ENCODE results near the gene OLR1.
"Not testable (repeated sequence)": the region's sequence is repeated elsewhere in the genome, so short reads cannot be mapped to it uniquely, and the experiment has no call there.

OLR1 gene

GRCh38 chr12:10171973-10172728 lies at the start of gene OLR1:
Gene OLR1 (minus strand): TSS chr12:10172132. CDS start chr12:10172077, 55 bp downstream.
- no peak for DNase-seq (ENCODE audit: low read depth in 1 of 2, low spot score in 1 of 2)

- DNase-seq (ENCODE audit: low read depth in 1 of 2, low spot score in 1 of 2): no peak
These were observed 48.6 kb upstream of the OLR1 start for GRCh38 chr12:10220398-10221077.

- no peak for DNase-seq (ENCODE audit: low read depth in 1 of 2, low spot score in 1 of 2)
These were observed 46.1 kb upstream of the OLR1 start for GRCh38 chr12:10218021-10218420.

GRCh38 chr12:10215946-10216345 lies 44.0 kb upstream of the OLR1 start:
- DNase-seq (ENCODE audit: low read depth in 1 of 2, low spot score in 1 of 2): not testable (repeated sequence)

- DNase-seq (ENCODE audit: low read depth in 1 of 2, low spot score in 1 of 2): no peak
These were observed 43.5 kb upstream of the OLR1 start for GRCh38 chr12:10215436-10215835.

GRCh38 chr12:10214895-10215267 lies 42.9 kb upstream of the OLR1 start:
- DNase-seq (ENCODE audit: low read depth in 1 of 2, low spot score in 1 of 2): no peak

GRCh38 chr12:10214136-10214894 lies 42.4 kb upstream of the OLR1 start:
- DNase-seq (ENCODE audit: low read depth in 1 of 2, low spot score in 1 of 2): no peak

- DNase-seq (ENCODE audit: low read depth in 1 of 2, low spot score in 1 of 2): peak; percentile 49 to 63
These were observed 41.5 kb upstream of the OLR1 start for GRCh38 chr12:10213168-10214135.

GRCh38 chr12:10212739-10213131 lies 40.8 kb upstream of the OLR1 start, which contains the start of gene GABARAPL1:
Gene GABARAPL1 (plus strand): TSS chr12:10212877. CDS start chr12:10213130, 253 bp downstream.
- peak; percentile 57 to 63 for DNase-seq (ENCODE audit: low read depth in 1 of 2, low spot score in 1 of 2)

- peak; percentile 64 to 79 for DNase-seq (ENCODE audit: low read depth in 1 of 2, low spot score in 1 of 2)
These were observed 40.2 kb upstream of the OLR1 start for GRCh38 chr12:10211940-10212738.

GRCh38 chr12:10211101-10211939 lies 39.4 kb upstream of the OLR1 start:
- DNase-seq (ENCODE audit: low read depth in 1 of 2, low spot score in 1 of 2): no peak

GRCh38 chr12:10210225-10210624 lies 38.3 kb upstream of the OLR1 start:
- no peak for DNase-seq (ENCODE audit: low read depth in 1 of 2, low spot score in 1 of 2)

- DNase-seq (ENCODE audit: low read depth in 1 of 2, low spot score in 1 of 2): no peak
These were observed 35.2 kb upstream of the OLR1 start for GRCh38 chr12:10207136-10207535.

- DNase-seq (ENCODE audit: low read depth in 1 of 2, low spot score in 1 of 2): no peak
These were observed 33.4 kb upstream of the OLR1 start for GRCh38 chr12:10205220-10205807.

GRCh38 chr12:10204495-10204894 lies 32.6 kb upstream of the OLR1 start:
- not testable (repeated sequence) for DNase-seq (ENCODE audit: low read depth in 1 of 2, low spot score in 1 of 2)

GRCh38 chr12:10197879-10198278 lies 25.9 kb upstream of the OLR1 start:
- no peak for DNase-seq (ENCODE audit: low read depth in 1 of 2, low spot score in 1 of 2)

- DNase-seq (ENCODE audit: low read depth in 1 of 2, low spot score in 1 of 2): no peak
These were observed 24.3 kb upstream of the OLR1 start for GRCh38 chr12:10196210-10196609.

- no peak for DNase-seq (ENCODE audit: low read depth in 1 of 2, low spot score in 1 of 2)
These were observed 22.3 kb upstream of the OLR1 start for GRCh38 chr12:10194160-10194670.

Data from activated CD4-positive, alpha-beta T cell treated with anti-CD3 and anti-CD28 coated beads, Interleukin-2, amount 50 U/mL, for 24 hours (primary cell).